ENCODE data around the gene HJURP. TPM values are rescaled to one million over a fixed set of nuclear protein-coding genes. Genes with fewer than 3 reads are reported as not detected.
A peak's percentile ranks its signal among the peaks of the same experiment; 100 is the strongest.

Gene HJURP
- total RNA-seq, 1 experiment from 2014 or later, result 49.7 TPM

DNA sequence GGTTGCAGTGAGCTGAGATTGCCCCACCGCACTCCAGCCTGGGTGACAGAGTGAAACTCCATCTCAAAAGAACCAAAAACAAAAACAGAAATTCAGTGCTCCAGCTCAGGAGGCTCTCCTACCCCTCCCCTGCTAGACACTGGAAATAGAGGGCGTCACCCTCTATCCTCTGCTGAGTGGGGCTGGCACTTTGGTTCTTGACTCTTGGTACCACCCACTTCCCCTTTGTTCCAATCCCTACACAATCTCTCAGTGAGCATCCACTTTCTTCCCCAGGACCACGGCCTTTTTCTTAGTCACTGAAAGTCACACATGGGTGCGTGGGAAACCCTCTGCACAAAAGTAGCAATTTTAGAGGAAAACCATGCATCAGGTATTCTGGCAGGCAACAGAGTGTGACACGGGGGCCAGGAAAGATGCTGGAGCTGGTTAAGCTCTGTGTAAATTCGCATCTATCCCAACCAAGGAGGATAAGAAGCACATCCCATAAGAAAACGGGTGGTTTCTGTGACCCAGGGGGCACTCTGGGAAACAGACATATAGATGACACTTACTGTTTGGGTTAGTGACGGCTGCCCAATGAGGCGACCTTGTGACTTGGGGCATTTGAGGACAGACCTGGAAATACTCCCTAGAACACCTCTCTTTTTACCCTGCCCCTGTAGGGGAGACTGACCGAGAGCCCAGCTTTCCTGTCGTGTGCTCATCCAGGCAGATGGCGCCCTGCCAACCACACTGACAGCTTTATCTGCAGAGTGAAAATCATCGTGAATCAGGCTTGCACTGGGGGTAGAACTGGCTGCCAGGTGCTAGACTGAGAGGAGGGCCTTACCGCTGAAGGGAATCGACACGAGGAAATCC is 7.7 kb downstream of the HJURP start:
- H3K23ac ChIP-seq (ENCODE audit: insufficient read length, low read depth, low read length), result no peak overlapping the region
- H3K9me3 ChIP-seq (ENCODE audit: control insufficient read depth, low read depth, low read length), result no peaks in the 10 kb centered on the region
- H3K79me1 ChIP-seq (ENCODE audit: insufficient read depth, low read depth, low read length, poor library complexity, severe bottlenecking), result peaks cover 3% of the 10 kb centered on the region
- no peak overlapping the region for H2BK20ac ChIP-seq (ENCODE audit: low read depth, low read length, poor library complexity, severe bottlenecking)
- H2BK12ac ChIP-seq (ENCODE audit: insufficient read length, low read depth, low read length), result no peak overlapping the region
- H3T11ph ChIP-seq (ENCODE audit: low read length), result no peak overlapping the region
- H3K79me2 ChIP-seq (ENCODE audit: insufficient read depth, low read length), result peaks cover 12% of the 10 kb centered on the region; the same call in 1 of the 2 replicates
- H2AFZ ChIP-seq (ENCODE audit: low read length), result no peak overlapping the region
- no peak overlapping the region for H4K91ac ChIP-seq (ENCODE audit: insufficient read length, low read depth, low read length)
- TF ChIP-seq, protein P1, sequence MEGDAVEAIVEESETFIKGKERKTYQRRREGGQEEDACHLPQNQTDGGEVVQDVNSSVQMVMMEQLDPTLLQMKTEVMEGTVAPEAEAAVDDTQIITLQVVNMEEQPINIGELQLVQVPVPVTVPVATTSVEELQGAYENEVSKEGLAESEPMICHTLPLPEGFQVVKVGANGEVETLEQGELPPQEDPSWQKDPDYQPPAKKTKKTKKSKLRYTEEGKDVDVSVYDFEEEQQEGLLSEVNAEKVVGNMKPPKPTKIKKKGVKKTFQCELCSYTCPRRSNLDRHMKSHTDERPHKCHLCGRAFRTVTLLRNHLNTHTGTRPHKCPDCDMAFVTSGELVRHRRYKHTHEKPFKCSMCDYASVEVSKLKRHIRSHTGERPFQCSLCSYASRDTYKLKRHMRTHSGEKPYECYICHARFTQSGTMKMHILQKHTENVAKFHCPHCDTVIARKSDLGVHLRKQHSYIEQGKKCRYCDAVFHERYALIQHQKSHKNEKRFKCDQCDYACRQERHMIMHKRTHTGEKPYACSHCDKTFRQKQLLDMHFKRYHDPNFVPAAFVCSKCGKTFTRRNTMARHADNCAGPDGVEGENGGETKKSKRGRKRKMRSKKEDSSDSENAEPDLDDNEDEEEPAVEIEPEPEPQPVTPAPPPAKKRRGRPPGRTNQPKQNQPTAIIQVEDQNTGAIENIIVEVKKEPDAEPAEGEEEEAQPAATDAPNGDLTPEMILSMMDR (conservative IDR thresholded peaks at IDR 0.05), result no peak
- Mint-ChIP-seq H3K4me3 (no peak overlapping the region), H3K27me3 (ENCODE audit: low read depth) (no peaks in the 10 kb centered on the region), H3K9me3 (no peaks in the 10 kb centered on the region), H3K27ac (peak overlapping the region in 1 of 3 experiments; percentile 7; a peak in 2 of 7 replicates), H3K4me1 (peaks cover 0 to 4% of the 10 kb centered on the region in 2 experiments; a peak in 2 of 4 replicates), H3K36me3 (ENCODE audit: insufficient read depth in 1 of 3, low read depth in 3 of 3) (peaks cover 72 to 98% (median 95%) of the 10 kb centered on the region in 3 experiments)
- no peak overlapping the region for H3K18ac ChIP-seq (ENCODE audit: insufficient read length, low read depth, low read length)
- no peak overlapping the region for H3K4ac ChIP-seq (ENCODE audit: low read depth, low read length)
- WGBS (ENCODE audit: extremely low coverage, insufficient read length, low lambda C conversion rate), result no CpG with 5 or more reads among the region's 16 CpGs
- no peak overlapping the region for H4K5ac ChIP-seq (ENCODE audit: insufficient read length, low read depth, low read length)
- DNase-seq, result no peak
- no peak overlapping the region for H3K27ac ChIP-seq (ENCODE audit: insufficient read length, low read depth, low read length)
- H3K4me2 ChIP-seq (ENCODE audit: insufficient read depth, insufficient read length, low read length), result no peak overlapping the region
- no peak overlapping the region for H4K8ac ChIP-seq (replicated peaks; ENCODE audit: insufficient read length, low read depth, low read length)
- no peaks in the 10 kb centered on the region for H3K4me1 ChIP-seq (ENCODE audit: insufficient read depth, low read length)
- no peaks in the 10 kb centered on the region for H4K20me1 ChIP-seq (ENCODE audit: control insufficient read depth, insufficient read depth, insufficient read length)
- no peak overlapping the region for H3K9ac ChIP-seq (ENCODE audit: extremely low read depth, insufficient read length, low read length)
- no peak overlapping the region for H3K14ac ChIP-seq (ENCODE audit: insufficient read depth, low read length)
- H2BK5ac ChIP-seq (ENCODE audit: insufficient read length, low read length), result no peak overlapping the region
- H3K23me2 ChIP-seq (ENCODE audit: insufficient read length, low read depth, low read length, poor library complexity, severe bottlenecking), result no peaks in the 10 kb centered on the region
- H2AK5ac ChIP-seq (ENCODE audit: insufficient read length, low read length), result no peak overlapping the region
- no peak overlapping the region for H3K56ac ChIP-seq (ENCODE audit: insufficient read length, low read depth, low read length)
- H2BK15ac ChIP-seq (ENCODE audit: low read depth, low read length), result no peak overlapping the region
- H3K27me3 ChIP-seq (ENCODE audit: insufficient read depth, low read length), result no peaks in the 10 kb centered on the region
- no peak overlapping the region for H2BK120ac ChIP-seq (ENCODE audit: low read depth, low read length, poor library complexity, severe bottlenecking)

Measured in H9 (cell line).